ENCODE results near the gene ZBED4.

The ZBED4 gene

DNA sequence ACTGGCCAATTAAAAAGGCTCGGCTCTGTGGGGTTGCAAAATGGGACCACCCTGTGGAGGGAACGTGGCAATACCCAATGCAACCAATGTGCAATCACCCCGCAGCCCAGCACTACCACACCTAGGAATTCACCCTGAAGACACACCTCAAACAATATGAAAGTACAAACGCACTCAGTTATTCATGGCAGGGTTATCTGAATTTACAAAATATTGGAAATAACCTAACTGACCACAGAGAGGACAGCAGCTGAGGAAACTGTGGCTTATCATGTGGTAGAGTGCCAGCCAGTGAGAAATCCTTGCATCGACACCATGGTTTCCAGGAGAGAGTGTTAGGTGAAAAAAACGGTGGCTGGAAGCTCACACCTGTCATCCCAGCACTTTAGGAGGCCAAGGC lies 45.9 kb downstream of the ZBED4 start:
- no peak for DNase-seq
- Mint-ChIP-seq H3K36me3 (ENCODE audit: low read depth) (peaks cover 80% of the 10 kb centered on the region), H3K4me3 (no peak overlapping the region), H3K9me3 (peaks cover 45% of the 10 kb centered on the region), H3K4me1 (no peaks in the 10 kb centered on the region), H3K27ac (no peak overlapping the region), H3K27me3 (ENCODE audit: low read depth, poor library complexity) (no peaks in the 10 kb centered on the region)
- TF ChIP-seq, protein P1, sequence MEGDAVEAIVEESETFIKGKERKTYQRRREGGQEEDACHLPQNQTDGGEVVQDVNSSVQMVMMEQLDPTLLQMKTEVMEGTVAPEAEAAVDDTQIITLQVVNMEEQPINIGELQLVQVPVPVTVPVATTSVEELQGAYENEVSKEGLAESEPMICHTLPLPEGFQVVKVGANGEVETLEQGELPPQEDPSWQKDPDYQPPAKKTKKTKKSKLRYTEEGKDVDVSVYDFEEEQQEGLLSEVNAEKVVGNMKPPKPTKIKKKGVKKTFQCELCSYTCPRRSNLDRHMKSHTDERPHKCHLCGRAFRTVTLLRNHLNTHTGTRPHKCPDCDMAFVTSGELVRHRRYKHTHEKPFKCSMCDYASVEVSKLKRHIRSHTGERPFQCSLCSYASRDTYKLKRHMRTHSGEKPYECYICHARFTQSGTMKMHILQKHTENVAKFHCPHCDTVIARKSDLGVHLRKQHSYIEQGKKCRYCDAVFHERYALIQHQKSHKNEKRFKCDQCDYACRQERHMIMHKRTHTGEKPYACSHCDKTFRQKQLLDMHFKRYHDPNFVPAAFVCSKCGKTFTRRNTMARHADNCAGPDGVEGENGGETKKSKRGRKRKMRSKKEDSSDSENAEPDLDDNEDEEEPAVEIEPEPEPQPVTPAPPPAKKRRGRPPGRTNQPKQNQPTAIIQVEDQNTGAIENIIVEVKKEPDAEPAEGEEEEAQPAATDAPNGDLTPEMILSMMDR (IDR thresholded peaks at IDR 0.05) = no peak

DNA sequence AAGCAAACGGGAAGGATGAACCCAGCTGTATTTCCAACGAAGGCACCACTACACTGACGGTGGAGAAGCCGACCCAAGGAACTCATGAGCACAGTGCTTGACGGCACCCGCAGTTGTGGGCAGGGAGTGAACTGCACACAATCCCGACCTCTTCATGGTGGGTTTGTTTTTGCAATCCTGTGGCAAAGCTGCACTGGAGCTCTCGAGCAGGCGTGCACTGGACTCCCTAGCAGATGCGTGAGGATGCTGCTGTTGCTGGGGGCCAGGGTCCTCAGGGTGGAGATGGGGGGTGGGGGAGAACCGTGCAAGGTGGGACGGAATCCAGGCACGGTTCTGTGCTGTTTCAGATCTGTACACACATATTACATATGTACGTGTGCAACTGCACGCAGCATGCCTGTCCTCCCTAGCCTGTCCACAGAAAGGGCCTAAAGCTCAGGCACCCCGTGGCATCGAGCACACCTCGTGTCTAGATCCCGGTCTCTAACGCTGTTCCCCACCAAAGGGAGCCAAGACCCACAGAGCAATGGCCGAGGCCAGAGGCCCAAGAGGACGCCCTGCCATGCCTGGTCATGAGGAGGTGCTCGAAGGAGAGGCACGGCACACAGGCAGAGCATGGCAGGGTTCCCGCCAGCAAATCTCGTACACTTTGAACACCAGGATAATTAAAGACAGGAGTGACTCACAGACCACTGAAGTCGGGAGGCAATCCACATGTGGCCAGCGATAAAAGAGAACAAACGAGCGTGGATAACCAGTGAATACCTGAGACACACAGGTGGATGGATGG lies 47.0 kb downstream of the ZBED4 start:
- Mint-ChIP-seq H3K27me3 (ENCODE audit: low read depth, poor library complexity) (no peaks in the 10 kb centered on the region), H3K4me1 (no peaks in the 10 kb centered on the region), H3K36me3 (ENCODE audit: low read depth) (peaks cover 78% of the 10 kb centered on the region), H3K9me3 (peaks cover 36% of the 10 kb centered on the region), H3K4me3 (no peak overlapping the region), H3K27ac (peak overlapping the region; percentile 19)
- no peak for DNase-seq
- TF ChIP-seq, protein P1 (IDR thresholded peaks at IDR 0.05) = no peak

DNA sequence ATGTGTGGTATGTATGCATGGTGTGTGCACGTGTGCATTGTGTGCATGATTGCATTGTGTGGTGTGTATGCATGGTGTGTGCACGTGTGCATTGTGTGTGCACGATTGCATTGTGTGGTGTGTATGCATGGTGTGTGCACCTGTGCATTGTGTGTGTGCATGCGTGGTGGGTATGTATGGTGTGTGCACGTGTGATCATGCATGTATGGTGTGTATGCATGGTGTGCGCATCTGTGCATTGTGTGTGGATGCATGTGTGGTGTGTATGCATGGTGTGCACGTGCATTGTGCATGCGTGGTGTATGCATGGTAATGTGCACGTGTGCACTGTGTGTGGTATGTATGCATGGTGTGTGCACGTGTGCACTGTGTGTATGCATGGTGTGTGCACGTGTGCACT lies 47.8 kb downstream of the ZBED4 start:
- Mint-ChIP-seq H3K9me3 (peaks cover 28% of the 10 kb centered on the region), H3K36me3 (ENCODE audit: low read depth) (peaks cover 74% of the 10 kb centered on the region), H3K4me1 (no peaks in the 10 kb centered on the region), H3K27me3 (ENCODE audit: low read depth, poor library complexity) (no peaks in the 10 kb centered on the region), H3K27ac (no peak overlapping the region), H3K4me3 (no peak overlapping the region)
- TF ChIP-seq, protein P1 (IDR thresholded peaks at IDR 0.05) = no peak
- DNase-seq = no peak

DNA sequence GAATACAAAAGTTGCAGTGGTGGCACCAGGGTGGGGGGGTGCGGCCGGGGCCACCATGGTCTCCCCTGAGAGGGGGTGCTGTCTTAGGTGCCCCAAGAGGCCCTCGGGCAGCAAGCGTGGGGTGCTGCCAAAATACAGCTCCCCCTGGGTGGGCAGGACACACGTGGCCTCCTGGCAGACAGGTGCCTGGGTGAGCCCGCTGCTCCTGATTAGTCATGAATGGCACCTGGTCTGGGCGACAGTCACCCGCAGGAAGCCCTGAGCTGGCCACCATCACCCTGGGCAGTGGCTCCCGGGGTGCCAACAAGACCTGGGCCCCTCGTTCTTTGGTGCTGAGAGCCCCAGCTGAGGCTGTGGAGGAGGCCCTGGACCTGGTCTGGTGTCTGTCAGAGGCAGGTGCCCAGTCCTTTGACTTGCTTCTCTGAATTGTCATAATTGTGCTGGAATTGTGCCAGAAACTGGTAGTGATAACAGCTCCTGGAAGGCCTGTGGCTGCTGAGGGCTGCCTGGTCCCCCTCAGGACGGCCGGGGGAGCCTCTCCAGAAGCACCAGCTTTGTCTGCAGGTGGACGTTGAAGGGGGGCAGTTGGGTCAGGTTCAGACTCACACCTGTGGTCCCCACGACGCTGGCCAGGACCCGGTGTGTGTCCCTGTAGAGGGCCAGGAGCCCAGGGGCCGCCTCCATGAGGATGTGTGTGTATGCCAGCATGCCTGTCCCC lies 49.8 kb downstream of the ZBED4 start:
- DNase-seq = no peak
- H3K36me3 Mint-ChIP-seq (ENCODE audit: low read depth) = peaks cover 63% of the 10 kb centered on the region
- H3K4me1 Mint-ChIP-seq = no peaks in the 10 kb centered on the region
- TF ChIP-seq, protein P1 (IDR thresholded peaks at IDR 0.05) = no peak
- peaks cover 15% of the 10 kb centered on the region for H3K9me3 Mint-ChIP-seq
- H3K4me3 Mint-ChIP-seq = no peak overlapping the region
- H3K27ac Mint-ChIP-seq = no peak overlapping the region
- no peaks in the 10 kb centered on the region for H3K27me3 Mint-ChIP-seq (ENCODE audit: low read depth, poor library complexity)

DNA sequence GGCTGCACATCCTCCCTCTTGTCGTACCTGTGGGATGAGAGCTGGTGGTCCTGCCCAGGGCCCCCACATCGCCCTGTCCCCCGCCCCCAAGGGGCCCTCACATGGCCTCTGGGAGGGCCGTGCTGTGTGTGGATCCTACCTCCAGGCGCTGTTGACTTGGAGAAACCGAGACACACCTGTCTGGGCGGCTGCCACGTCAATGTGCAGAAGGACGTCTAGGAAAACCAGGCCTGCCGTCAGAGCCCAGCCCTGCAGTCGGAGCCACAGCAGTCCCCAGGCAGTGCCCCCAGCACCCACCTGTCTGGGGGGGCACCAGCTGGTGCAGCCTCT lies 50.4 kb downstream of the ZBED4 start:
- TF ChIP-seq, protein P1 (IDR thresholded peaks at IDR 0.05) = no peak
- Mint-ChIP-seq H3K36me3 (ENCODE audit: low read depth) (peaks cover 58% of the 10 kb centered on the region), H3K4me3 (no peak overlapping the region), H3K4me1 (no peaks in the 10 kb centered on the region), H3K27ac (no peak overlapping the region), H3K27me3 (ENCODE audit: low read depth, poor library complexity) (no peaks in the 10 kb centered on the region), H3K9me3 (peaks cover 10% of the 10 kb centered on the region)
- no peak for DNase-seq
